NCI-H2029 (cell line): ENCODE data around the gene UBL4A.

Experiments used
- DNase-seq: peaks from one replicate; lab custom pipeline; 2025; lab: John Stamatoyannopoulos, UW

UBL4A gene

GRCh38 chrX:154486396-154487207 lies at the start of gene UBL4A:
UBL4A (minus strand) TSS chrX:154486615; CDS start chrX:154486584, 31 bp downstream.
- no peak for DNase-seq

GRCh38 chrX:154535892-154536291 lies 49.5 kb upstream of the UBL4A start:
- no peak for DNase-seq

- DNase-seq, result peak; percentile 69
These were observed 48.3 kb upstream of the UBL4A start for GRCh38 chrX:154534526-154535322.

- DNase-seq, result no peak
These were observed 46.3 kb upstream of the UBL4A start for GRCh38 chrX:154532690-154533089.

GRCh38 chrX:154531626-154532025 lies 45.2 kb upstream of the UBL4A start:
- DNase-seq, result no peak

- DNase-seq, result no peak
These were observed 43.9 kb upstream of the UBL4A start for GRCh38 chrX:154530286-154530685.

- no peak for DNase-seq
These were observed 42.8 kb upstream of the UBL4A start for GRCh38 chrX:154529206-154529612.

- peak; percentile 74 for DNase-seq
These were observed 40.7 kb upstream of the UBL4A start for GRCh38 chrX:154526901-154527675.

GRCh38 chrX:154525606-154526490 lies 39.4 kb upstream of the UBL4A start:
- DNase-seq, result no peak

GRCh38 chrX:154519389-154519788 lies 33.0 kb upstream of the UBL4A start:
- no peak for DNase-seq

- DNase-seq, result no peak
These were observed 30.8 kb upstream of the UBL4A start for GRCh38 chrX:154517101-154517781.

- DNase-seq, result no peak
These were observed 30.3 kb upstream of the UBL4A start for GRCh38 chrX:154516656-154517100.

- peak; percentile 60 for DNase-seq
These were observed 29.7 kb upstream of the UBL4A start, which contains the start of gene FAM3A for GRCh38 chrX:154515966-154516655. FAM3A (minus strand) TSS chrX:154516232; CDS start chrX:154515772, 460 bp downstream.

GRCh38 chrX:154515090-154515965 lies 28.9 kb upstream of the UBL4A start:
- peak; percentile 76 for DNase-seq

GRCh38 chrX:154513716-154514115 lies 27.3 kb upstream of the UBL4A start:
- DNase-seq, result no peak

- no peak for DNase-seq
These were observed 26.6 kb upstream of the UBL4A start for GRCh38 chrX:154512879-154513553.

- DNase-seq, result no peak
These were observed 25.3 kb upstream of the UBL4A start for GRCh38 chrX:154511761-154512160.

- DNase-seq, result no peak
These were observed 23.0 kb upstream of the UBL4A start for GRCh38 chrX:154509455-154509854.
